Upper lobe of right lung (tissue), 1 donor: ENCODE measurements around the gene FIZ1. TPM values are rescaled to one million over a fixed set of nuclear protein-coding genes. Genes with fewer than 3 reads are reported as not detected.
A peak's percentile ranks its signal among the peaks of the same experiment; 100 is the strongest.

ENCODE experiments used
- ATAC-seq: fragments of 200-7000 bp; cut with Tn5 transposase; one replicate; pipeline ENCODE4 v1.9.1; 2020; ENCODE audit warnings: mild to moderate bottlenecking, moderate library complexity
- DNase-seq: peaks from one replicate; pipeline ENCODE4 v3.0.0-alpha.2; 2020
- H3K27ac ChIP-seq: fragments of 200-600 bp; one replicate; pipeline ENCODE4 v1.8.0; 2022
- H3K27me3 ChIP-seq: fragments of 200-600 bp; one replicate; pipeline ENCODE4 v1.8.0; 2022; ENCODE audit warnings: mild to moderate bottlenecking
- H3K36me3 ChIP-seq: fragments of 200-600 bp; one replicate; pipeline ENCODE4 v1.8.0; 2022
- H3K4me1 ChIP-seq: fragments of 200-600 bp; one replicate; pipeline ENCODE4 v1.8.0; 2022
- H3K4me3 ChIP-seq: fragments of 200-600 bp; one replicate; pipeline ENCODE4 v1.8.0; 2022; ENCODE audit warnings: mild to moderate bottlenecking
- H3K9me3 ChIP-seq: fragments of 200-600 bp; one replicate; pipeline ENCODE4 v1.8.0; 2022
- CTCF ChIP-seq: fragments of 200-600 bp; IDR thresholded peaks from one replicate; pipeline ENCODE4 v1.8.0; 2022; ENCODE audit warnings: antibody characterized with exemption
- intact Hi-C: fragments of 100-400 bp; cut with DNase I; formaldehyde crosslinking; loops from one replicate; pipeline ENCODE4 v1.11.0; 2022
- long read RNA-seq: library from polyadenylated mRNA; unstranded; transcript quantifications from one replicate; pipeline ENCODE4 v2.0.0, GENCODE V29; 2021
- total RNA-seq: library from RNA; stranded (reverse); fragmentation: NEBNext Ultra II Directional; extraction: Animal tissue kit (Norgen Biotek cat#: 25700); gene quantifications from one replicate; pipeline ENCODE4 v1.2.1, GENCODE V29; 2021
- donor health status: DM: no; HTN: yes; CAD: no; lungs with severe emphysema.

FIZ1 gene, protein sequence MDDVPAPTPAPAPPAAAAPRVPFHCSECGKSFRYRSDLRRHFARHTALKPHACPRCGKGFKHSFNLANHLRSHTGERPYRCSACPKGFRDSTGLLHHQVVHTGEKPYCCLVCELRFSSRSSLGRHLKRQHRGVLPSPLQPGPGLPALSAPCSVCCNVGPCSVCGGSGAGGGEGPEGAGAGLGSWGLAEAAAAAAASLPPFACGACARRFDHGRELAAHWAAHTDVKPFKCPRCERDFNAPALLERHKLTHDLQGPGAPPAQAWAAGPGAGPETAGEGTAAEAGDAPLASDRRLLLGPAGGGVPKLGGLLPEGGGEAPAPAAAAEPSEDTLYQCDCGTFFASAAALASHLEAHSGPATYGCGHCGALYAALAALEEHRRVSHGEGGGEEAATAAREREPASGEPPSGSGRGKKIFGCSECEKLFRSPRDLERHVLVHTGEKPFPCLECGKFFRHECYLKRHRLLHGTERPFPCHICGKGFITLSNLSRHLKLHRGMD
- total RNA-seq = 14.9 TPM
- long read RNA-seq, full-length matches to known transcripts = 14 of 22 reads
- long read RNA-seq, partial matches to known transcripts = 0 of 22 reads
- long read RNA-seq, other reads (novel, unspliced or antisense) = 8 of 22 reads

DNA sequence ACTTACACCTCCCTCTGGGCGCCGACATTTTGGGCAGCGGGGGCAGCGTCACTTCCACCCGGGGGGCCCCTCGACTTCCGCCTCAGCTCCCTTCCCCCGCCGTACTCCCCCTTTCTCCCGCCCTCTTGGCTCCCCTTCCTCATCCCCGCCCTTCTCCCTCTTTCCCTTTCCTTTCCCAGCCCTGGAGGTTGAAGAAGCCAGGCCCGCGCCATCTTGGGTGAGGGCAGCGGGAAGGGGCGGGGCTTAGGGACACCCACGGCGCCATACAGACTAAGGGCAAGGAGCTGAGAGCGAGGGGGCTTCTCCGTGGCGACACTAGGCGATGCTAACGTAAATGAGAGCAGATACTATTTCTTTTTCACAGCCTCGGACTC lies at the start of gene FIZ1:
Gene FIZ1 (minus strand): TSS at position 50 of the 374 bp plus-strand sequence. CDS start 1,652 bp downstream, outside the sequence.
- no peak for TF ChIP-seq CTCF
- Histone ChIP-seq H3K27me3 (no peaks in the 10 kb centered on the region), H3K27ac (peak within 1 kb of the TSS; percentile 96), H3K9me3 (no peaks in the 10 kb centered on the region), H3K4me3 (peak within 1 kb of the TSS; percentile 92), H3K36me3 (peaks cover 27% of the 10 kb centered on the region), H3K4me1 (peaks cover 14% of the 10 kb centered on the region)
- peak; percentile 97 for DNase-seq
- ATAC-seq = peak; percentile 89
- intact Hi-C loops = no loop called here

GRCh38 chr19:55648585-55649267 lies 49.4 kb upstream of the FIZ1 start:
- H3K27ac ChIP-seq = peak overlapping the region; percentile 64
- no peaks in the 10 kb centered on the region for H3K27me3 ChIP-seq
- DNase-seq (no peak), ATAC-seq (no peak)
- no peaks in the 10 kb centered on the region for H3K9me3 ChIP-seq
- H3K4me3 ChIP-seq = peak overlapping the region; percentile 75
- peaks cover 29% of the 10 kb centered on the region for H3K4me1 ChIP-seq
- intact Hi-C loops = no loop called here
- H3K36me3 ChIP-seq = peaks cover 13% of the 10 kb centered on the region
- no peak for TF ChIP-seq CTCF

DNA sequence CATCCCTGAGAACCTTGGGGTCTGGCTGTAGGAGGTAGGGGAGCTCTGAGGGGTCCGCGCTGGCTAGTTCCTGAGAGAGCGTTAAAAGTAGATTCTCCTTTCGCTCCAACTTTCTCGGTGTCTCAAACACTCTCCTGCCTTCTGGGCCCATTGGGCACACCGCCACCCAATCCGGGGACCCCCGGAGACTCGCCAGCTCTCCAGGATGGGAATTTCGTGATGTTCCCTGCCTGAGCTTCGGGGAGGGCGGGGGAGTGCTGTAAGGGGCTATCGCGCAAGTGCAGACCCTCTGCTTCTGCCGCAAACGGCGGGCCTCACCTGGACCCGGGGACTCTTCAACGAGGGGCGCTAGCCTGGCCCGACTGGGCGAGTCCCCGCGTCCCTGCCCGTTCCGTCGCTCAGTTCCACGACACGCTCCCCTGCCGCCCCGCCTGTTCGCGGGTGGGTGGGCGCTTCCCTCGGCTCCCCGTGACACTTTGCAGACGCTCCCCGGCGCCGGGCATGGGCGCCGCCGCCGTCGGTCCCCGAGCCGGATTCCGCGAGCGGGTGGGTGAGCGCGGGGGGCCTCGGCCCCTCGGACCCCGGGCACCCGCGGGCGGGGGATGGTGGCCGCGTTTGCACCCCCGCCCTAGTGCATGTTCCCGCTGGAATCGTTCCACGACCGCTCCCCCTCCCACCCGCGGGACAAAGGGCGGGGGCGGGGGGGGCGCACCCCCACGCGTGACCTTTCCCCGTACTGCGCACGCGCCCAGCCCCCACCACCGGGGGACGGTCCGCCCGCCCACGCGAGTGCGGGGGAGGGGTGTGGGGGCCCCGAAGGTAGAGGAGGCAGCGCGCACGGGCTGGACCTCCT lies 48.6 kb upstream of the FIZ1 start, which contains the start of gene CCDC106:
Gene CCDC106 (plus strand): TSS at position 481 of the 853 bp plus-strand sequence. CDS start 835 bp downstream, outside the sequence.
- intact Hi-C loops = no loop called here
- TF ChIP-seq CTCF = no peak
- peaks cover 32% of the 10 kb centered on the region for H3K4me1 ChIP-seq
- no peaks in the 10 kb centered on the region for H3K9me3 ChIP-seq
- no peaks in the 10 kb centered on the region for H3K27me3 ChIP-seq
- DNase-seq (peak; percentile 86), ATAC-seq (peak; percentile 66)
- peak within 1 kb of the TSS; percentile 75 for H3K4me3 ChIP-seq
- peaks cover 13% of the 10 kb centered on the region for H3K36me3 ChIP-seq
- peak within 1 kb of the TSS; percentile 64 for H3K27ac ChIP-seq

GRCh38 chr19:55646889-55647731 lies 47.8 kb upstream of the FIZ1 start:
- intact Hi-C loops = no loop called here

More at GRCh38 chr19:55646889-55647731, 47.8 kb upstream of the FIZ1 start:
- Histone ChIP-seq H3K27ac (peak overlapping the region; percentile 64), H3K36me3 (peaks cover 13% of the 10 kb centered on the region), H3K4me3 (peak overlapping the region; percentile 75), H3K4me1 (peaks cover 40% of the 10 kb centered on the region), H3K9me3 (no peaks in the 10 kb centered on the region), H3K27me3 (no peaks in the 10 kb centered on the region)
- DNase-seq (no peak), ATAC-seq (no peak)
- no peak for TF ChIP-seq CTCF
